ENCODE measurements around the gene SH3GLB2. TPM values are rescaled to one million over a fixed set of nuclear protein-coding genes. Genes with fewer than 3 reads are reported as not detected.
"Not testable (repeated sequence)": the region's sequence is repeated elsewhere in the genome, so short reads cannot be mapped to it uniquely, and the experiment has no call there.

SH3GLB2 gene
- total and polyA plus RNA-seq, 2 experiments from 2014 or later, result 85.4 to 124 TPM

- H3K27me3 ChIP-seq, result no peaks in the 10 kb centered on the region
- H4K20me1 ChIP-seq (ENCODE audit: insufficient read depth, poor library complexity, severe bottlenecking), result no peaks in the 10 kb centered on the region
- H3K27ac ChIP-seq, result no peak overlapping the region
- H3K9me2 ChIP-seq (replicated peaks; ENCODE audit: insufficient read depth), result no peaks in the 10 kb centered on the region
- TF ChIP-seq, protein P1, sequence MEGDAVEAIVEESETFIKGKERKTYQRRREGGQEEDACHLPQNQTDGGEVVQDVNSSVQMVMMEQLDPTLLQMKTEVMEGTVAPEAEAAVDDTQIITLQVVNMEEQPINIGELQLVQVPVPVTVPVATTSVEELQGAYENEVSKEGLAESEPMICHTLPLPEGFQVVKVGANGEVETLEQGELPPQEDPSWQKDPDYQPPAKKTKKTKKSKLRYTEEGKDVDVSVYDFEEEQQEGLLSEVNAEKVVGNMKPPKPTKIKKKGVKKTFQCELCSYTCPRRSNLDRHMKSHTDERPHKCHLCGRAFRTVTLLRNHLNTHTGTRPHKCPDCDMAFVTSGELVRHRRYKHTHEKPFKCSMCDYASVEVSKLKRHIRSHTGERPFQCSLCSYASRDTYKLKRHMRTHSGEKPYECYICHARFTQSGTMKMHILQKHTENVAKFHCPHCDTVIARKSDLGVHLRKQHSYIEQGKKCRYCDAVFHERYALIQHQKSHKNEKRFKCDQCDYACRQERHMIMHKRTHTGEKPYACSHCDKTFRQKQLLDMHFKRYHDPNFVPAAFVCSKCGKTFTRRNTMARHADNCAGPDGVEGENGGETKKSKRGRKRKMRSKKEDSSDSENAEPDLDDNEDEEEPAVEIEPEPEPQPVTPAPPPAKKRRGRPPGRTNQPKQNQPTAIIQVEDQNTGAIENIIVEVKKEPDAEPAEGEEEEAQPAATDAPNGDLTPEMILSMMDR (IDR thresholded peaks at IDR 0.05; ENCODE audit: poor library complexity), result no peak
- TF ChIP-seq EZH2phosphoT487 (IDR thresholded peaks at IDR 0.05; ENCODE audit: low read depth, severe bottlenecking, unreplicated experiment) (no peak), EZH2 (IDR thresholded peaks at IDR 0.05; ENCODE audit: borderline replicate concordance) (no peak)
- no peaks in the 10 kb centered on the region for H3K9me3 ChIP-seq (ENCODE audit: low read depth)
- no peak overlapping the region for H2AFZ ChIP-seq
- no peaks in the 10 kb centered on the region for H3K4me1 ChIP-seq (ENCODE audit: insufficient read depth)
- H3K79me2 ChIP-seq, result no peaks in the 10 kb centered on the region
- no peaks in the 10 kb centered on the region for H3K36me3 ChIP-seq (replicated peaks; ENCODE audit: insufficient read depth, low read depth)
- 97% methylated on average over 8 of the region's 8 CpGs for WGBS (ENCODE audit: low lambda C conversion rate, missing lambda C conversion rate)
- no peak overlapping the region for H3K4me2 ChIP-seq
- no peak for DNase-seq (ENCODE audit: low spot score)
- H3K4me3 ChIP-seq, result no peak overlapping the region
These were observed 44.6 kb downstream of the SH3GLB2 start for GRCh38 chr9:128983536-128983935.

DNA sequence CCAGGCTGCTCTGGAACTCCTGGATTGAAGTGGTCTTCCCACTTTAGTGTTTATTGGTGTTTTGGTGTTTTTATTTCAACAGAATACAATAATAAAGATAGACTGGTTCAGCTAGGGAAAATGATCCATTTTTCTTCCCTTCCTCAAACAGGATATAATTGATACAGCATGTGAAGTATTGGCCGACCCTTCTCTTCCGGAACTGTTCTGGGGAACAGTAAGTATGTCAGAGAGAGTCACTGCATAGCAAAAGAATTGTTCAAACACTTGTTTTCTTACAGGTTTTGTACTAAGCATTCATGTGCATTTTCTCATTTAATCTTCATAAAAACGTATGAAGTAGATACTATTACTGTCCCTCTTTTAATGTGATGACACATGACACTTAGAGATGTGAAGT lies 49.0 kb downstream of the SH3GLB2 start:
- H3K27me3 ChIP-seq, result no peaks in the 10 kb centered on the region
- 85% methylated on average over 3 of the region's 3 CpGs for WGBS (ENCODE audit: low lambda C conversion rate, missing lambda C conversion rate)
- no peaks in the 10 kb centered on the region for H3K4me1 ChIP-seq (ENCODE audit: insufficient read depth)
- no peaks in the 10 kb centered on the region for H3K79me2 ChIP-seq
- TF ChIP-seq, protein P1 (IDR thresholded peaks at IDR 0.05; ENCODE audit: poor library complexity), result no peak
- TF ChIP-seq EZH2 (IDR thresholded peaks at IDR 0.05; ENCODE audit: borderline replicate concordance), result no peak
- TF ChIP-seq EZH2phosphoT487 (IDR thresholded peaks at IDR 0.05; ENCODE audit: low read depth, severe bottlenecking, unreplicated experiment), result no peak
- no peaks in the 10 kb centered on the region for H3K36me3 ChIP-seq (replicated peaks; ENCODE audit: insufficient read depth, low read depth)
- DNase-seq (ENCODE audit: low spot score), result no peak
- H3K9me2 ChIP-seq (replicated peaks; ENCODE audit: insufficient read depth), result no peaks in the 10 kb centered on the region
- no peak overlapping the region for H3K27ac ChIP-seq
- no peak overlapping the region for H3K4me2 ChIP-seq
- H3K4me3 ChIP-seq, result no peak overlapping the region
- H2AFZ ChIP-seq, result no peak overlapping the region
- no peaks in the 10 kb centered on the region for H3K9me3 ChIP-seq (ENCODE audit: low read depth)
- no peaks in the 10 kb centered on the region for H4K20me1 ChIP-seq (ENCODE audit: insufficient read depth, poor library complexity, severe bottlenecking)

DNA sequence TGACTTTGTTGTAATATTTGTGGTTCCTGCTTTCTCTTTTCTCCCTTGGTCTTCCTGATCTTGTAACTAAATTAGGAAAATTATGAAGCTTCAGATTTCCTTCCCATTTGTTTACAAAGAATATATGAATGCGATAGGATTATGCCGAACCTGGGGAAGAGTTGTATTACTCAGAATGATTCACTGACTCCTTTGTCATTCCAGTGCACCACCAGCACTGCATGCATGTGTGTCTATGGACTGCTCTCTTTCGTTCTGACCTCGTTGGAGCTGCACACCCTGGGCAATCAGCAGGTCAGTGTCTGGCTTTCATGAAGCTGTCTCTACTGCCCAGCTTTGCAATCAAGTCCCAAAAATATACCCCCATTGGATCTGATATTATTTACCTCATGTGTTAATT lies 55.2 kb downstream of the SH3GLB2 start:
- Histone ChIP-seq H3K79me2 (no peaks in the 10 kb centered on the region), H3K27ac (no peak overlapping the region), H3K4me3 (no peak overlapping the region), H3K36me3 (replicated peaks; ENCODE audit: insufficient read depth, low read depth) (no peaks in the 10 kb centered on the region), H3K4me2 (no peak overlapping the region), H3K9me2 (replicated peaks; ENCODE audit: insufficient read depth) (no peaks in the 10 kb centered on the region), H4K20me1 (ENCODE audit: insufficient read depth, poor library complexity, severe bottlenecking) (no peaks in the 10 kb centered on the region), H3K27me3 (no peaks in the 10 kb centered on the region), H3K9me3 (ENCODE audit: low read depth) (no peaks in the 10 kb centered on the region), H3K4me1 (ENCODE audit: insufficient read depth) (no peaks in the 10 kb centered on the region), H2AFZ (no peak overlapping the region)
- DNase-seq (ENCODE audit: low spot score), result no peak
- WGBS (ENCODE audit: low lambda C conversion rate, missing lambda C conversion rate), result 90% methylated on average over 4 of the region's 4 CpGs
- TF ChIP-seq EZH2phosphoT487 (IDR thresholded peaks at IDR 0.05; ENCODE audit: low read depth, severe bottlenecking, unreplicated experiment) (no peak), EZH2 (IDR thresholded peaks at IDR 0.05; ENCODE audit: borderline replicate concordance) (no peak)
- TF ChIP-seq, protein P1 (IDR thresholded peaks at IDR 0.05; ENCODE audit: poor library complexity), result no peak

GRCh38 chr9:128969491-128969890 lies 58.6 kb downstream of the SH3GLB2 start:
- no peaks in the 10 kb centered on the region for H3K9me3 ChIP-seq (ENCODE audit: low read depth)
- no peaks in the 10 kb centered on the region for H3K79me2 ChIP-seq
- TF ChIP-seq EZH2phosphoT487 (IDR thresholded peaks at IDR 0.05; ENCODE audit: low read depth, severe bottlenecking, unreplicated experiment), result no peak
- no peak for TF ChIP-seq EZH2 (IDR thresholded peaks at IDR 0.05; ENCODE audit: borderline replicate concordance)
- TF ChIP-seq, protein P1 (IDR thresholded peaks at IDR 0.05; ENCODE audit: poor library complexity), result no peak
- H3K36me3 ChIP-seq (replicated peaks; ENCODE audit: insufficient read depth, low read depth), result no peaks in the 10 kb centered on the region
- no peak for DNase-seq (ENCODE audit: low spot score)
- H4K20me1 ChIP-seq (ENCODE audit: insufficient read depth, poor library complexity, severe bottlenecking), result no peaks in the 10 kb centered on the region
- WGBS (ENCODE audit: low lambda C conversion rate, missing lambda C conversion rate), result 96% methylated on average over 5 of the region's 5 CpGs
- H3K9me2 ChIP-seq (replicated peaks; ENCODE audit: insufficient read depth), result no peaks in the 10 kb centered on the region
- no peak overlapping the region for H3K4me3 ChIP-seq
- no peak overlapping the region for H2AFZ ChIP-seq
- no peaks in the 10 kb centered on the region for H3K4me1 ChIP-seq (ENCODE audit: insufficient read depth)
- no peak overlapping the region for H3K27ac ChIP-seq
- H3K27me3 ChIP-seq, result no peaks in the 10 kb centered on the region
- H3K4me2 ChIP-seq, result no peak overlapping the region

- not testable (repeated sequence) for H3K9me2 ChIP-seq (replicated peaks; ENCODE audit: insufficient read depth); H3K4me2 ChIP-seq; H4K20me1 ChIP-seq (ENCODE audit: insufficient read depth, poor library complexity, severe bottlenecking); H3K4me1 ChIP-seq (ENCODE audit: insufficient read depth); H2AFZ ChIP-seq; H3K27me3 ChIP-seq; H3K9me3 ChIP-seq (ENCODE audit: low read depth); H3K27ac ChIP-seq; H3K79me2 ChIP-seq; H3K4me3 ChIP-seq; DNase-seq (ENCODE audit: low spot score); H3K36me3 ChIP-seq (replicated peaks; ENCODE audit: insufficient read depth, low read depth)
- 98% methylated on average over 9 of the region's 9 CpGs for WGBS (ENCODE audit: low lambda C conversion rate, missing lambda C conversion rate)
These were observed 66.7 kb downstream of the SH3GLB2 start for GRCh38 chr9:128961403-128961802.
